C1 segment of cervical spinal cord (tissue), 14 donors: ENCODE results near the gene PTPRR.

Experiments used
- DNase-seq, 14 donors: peaks; one replicate each; lab custom pipeline; 2025; lab: John Stamatoyannopoulos, UW

Gene PTPRR

GRCh38 chr12:70920251-70920851 is at the start of gene PTPRR:
Gene PTPRR, minus strand, starts transcription at chr12:70920738. Its CDS starts 348 bp downstream, at chr12:70920390.
- DNase-seq: peak in 3 of 14 donors; percentile 0 to 87 (median 23)

- DNase-seq: no peak
Measured at GRCh38 chr12:70966996-70967790, 46.7 kb upstream of the PTPRR start.

GRCh38 chr12:70966046-70966445 is 45.5 kb upstream of the PTPRR start:
- DNase-seq: no peak

- DNase-seq: no peak
Measured at GRCh38 chr12:70964867-70965510, 44.5 kb upstream of the PTPRR start.

- no peak for DNase-seq
Measured at GRCh38 chr12:70963081-70963660, 42.6 kb upstream of the PTPRR start.

- DNase-seq: no peak
Measured at GRCh38 chr12:70962226-70962794, 41.8 kb upstream of the PTPRR start.

- no peak for DNase-seq
Measured at GRCh38 chr12:70960484-70960883, 39.9 kb upstream of the PTPRR start.

GRCh38 chr12:70955415-70955814 is 34.9 kb upstream of the PTPRR start:
- no peak for DNase-seq

GRCh38 chr12:70950451-70950850 is 29.9 kb upstream of the PTPRR start:
- no peak for DNase-seq

GRCh38 chr12:70948976-70949336 is 28.4 kb upstream of the PTPRR start:
- peak in 1 of 14 donors; percentile 9 for DNase-seq

GRCh38 chr12:70948236-70948975 is 27.9 kb upstream of the PTPRR start:
- no peak for DNase-seq

- no peak for DNase-seq
Measured at GRCh38 chr12:70936203-70936813, 15.8 kb upstream of the PTPRR start.

GRCh38 chr12:70933133-70933532 is 12.6 kb upstream of the PTPRR start:
- DNase-seq: no peak

- no peak for DNase-seq
Measured at GRCh38 chr12:70929029-70929428, 8.5 kb upstream of the PTPRR start.

- no peak for DNase-seq
Measured at GRCh38 chr12:70928071-70928470, 7.5 kb upstream of the PTPRR start.

- DNase-seq: no peak
Measured at GRCh38 chr12:70927356-70927755, 6.8 kb upstream of the PTPRR start.

- no peak for DNase-seq
Measured at GRCh38 chr12:70925539-70925938, 5.0 kb upstream of the PTPRR start.

- peak in 2 of 14 donors; percentile 18 to 80 for DNase-seq
Measured at GRCh38 chr12:70920891-70921290, 353 bp upstream of the PTPRR start.

- peak in 1 of 14 donors; percentile 89 for DNase-seq
Measured at GRCh38 chr12:70919597-70920035, 922 bp downstream of the PTPRR start.

GRCh38 chr12:70919176-70919575 is 1.4 kb downstream of the PTPRR start:
- peak in 1 of 14 donors; percentile 82 for DNase-seq

- DNase-seq: peak in 1 of 14 donors; percentile 42
Measured at GRCh38 chr12:70918321-70918720, 2.2 kb downstream of the PTPRR start.
